Measurements from ENCODE around the gene CCN2.
A peak's percentile ranks its signal among the peaks of the same experiment; 100 is the strongest.
"Not testable (repeated sequence)": the region's sequence is repeated elsewhere in the genome, so short reads cannot be mapped to it uniquely, and the experiment has no call there.

CCN2 gene

GRCh38 chr6:131917763-131918649 is 33.2 kb downstream of the CCN2 start:
- no peak for DNase-seq (ENCODE audit: low read depth, low spot score)
- H3K4me3 ChIP-seq (ENCODE audit: low read depth, low read length) = no peak overlapping the region
- no peak for TF ChIP-seq CTCF (IDR thresholded peaks at IDR 0.05; ENCODE audit: insufficient read depth, low read length, missing control alignments)
- ChIA-PET POLR2A (no interaction called here), CTCF (interaction anchor here (0.7 to 5.8 kb wide), 18 partner anchors 6 to 572 kb away, joined by 3 to 162 read pairs (median 6); partner anchors contain the start of gene MED23)

GRCh38 chr6:131917318-131917717 is 33.9 kb downstream of the CCN2 start:
- ChIA-PET POLR2A (no interaction called here), CTCF (interaction anchor here (0.9 to 5.8 kb wide), 13 partner anchors 7 to 381 kb away, joined by 3 to 162 read pairs (median 41); partner anchors contain the start of gene MED23)
- H3K4me3 ChIP-seq (ENCODE audit: low read depth, low read length) = no peak overlapping the region
- no peak for TF ChIP-seq CTCF (IDR thresholded peaks at IDR 0.05; ENCODE audit: insufficient read depth, low read length, missing control alignments)
- DNase-seq (ENCODE audit: low read depth, low spot score) = no peak

- TF ChIP-seq CTCF (IDR thresholded peaks at IDR 0.05; ENCODE audit: insufficient read depth, low read length, missing control alignments) = no peak
- CTCF ChIA-PET = interaction anchor here (1.0 to 5.8 kb wide), 12 partner anchors 8 to 568 kb away, joined by 3 to 162 read pairs (median 42); no protein-coding TSS in a partner anchor
- H3K4me3 ChIP-seq (ENCODE audit: low read depth, low read length) = no peak overlapping the region
- DNase-seq (ENCODE audit: low read depth, low spot score) = no peak
- POLR2A ChIA-PET = no interaction called here
Observed at GRCh38 chr6:131916847-131917246, 34.3 kb downstream of the CCN2 start.

- CTCF ChIA-PET = interaction anchor here (0.8 to 5.8 kb wide), 40 partner anchors 8 to 571 kb away, joined by 3 to 162 read pairs (median 8); partner anchors contain the start of gene MOXD1
- DNase-seq (ENCODE audit: low read depth, low spot score); POLR2A ChIA-PET; H3K4me3 ChIP-seq (ENCODE audit: low read depth, low read length): not testable (repeated sequence)
Observed at GRCh38 chr6:131916091-131916796, 34.9 kb downstream of the CCN2 start.

GRCh38 chr6:131914967-131915751 is 36.0 kb downstream of the CCN2 start:
- ChIA-PET CTCF (interaction anchor here (0.6 to 5.8 kb wide), 72 partner anchors 9 to 572 kb away, joined by 3 to 162 read pairs (median 5); partner anchors contain the start of genes MED23 and MOXD1), POLR2A (no interaction called here)
- no peak overlapping the region for H3K4me3 ChIP-seq (ENCODE audit: low read depth, low read length)
- peak; percentile 72 for TF ChIP-seq CTCF (IDR thresholded peaks at IDR 0.05; ENCODE audit: insufficient read depth, low read length, missing control alignments)
- no peak for DNase-seq (ENCODE audit: low read depth, low spot score)

- no peak for TF ChIP-seq CTCF (IDR thresholded peaks at IDR 0.05; ENCODE audit: insufficient read depth, low read length, missing control alignments)
- DNase-seq (ENCODE audit: low read depth, low spot score) = no peak
- ChIA-PET POLR2A (no interaction called here), CTCF (interaction anchor here (0.9 to 5.8 kb wide), 34 partner anchors 10 to 573 kb away, joined by 3 to 162 read pairs (median 8); partner anchors contain the start of gene MED23)
- H3K4me3 ChIP-seq (ENCODE audit: low read depth, low read length) = no peak overlapping the region
Observed at GRCh38 chr6:131914234-131914633, 36.9 kb downstream of the CCN2 start.

Data from AG04449 (cell line).